Parathyroid adenoma (tissue), 2 donors: Measurements from ENCODE around the gene CDK5.
A peak's percentile ranks its signal among the peaks of the same experiment; 100 is the strongest.

Experiments
- H2AFZ ChIP-seq: fragments of 300-600 bp; sonication (generic); one replicate; pipeline ENCODE4 v1.7.0; 2017; ENCODE audit warnings: antibody characterized with exemption, mild to moderate bottlenecking
- H3K27ac ChIP-seq: fragments of 300-600 bp; sonication (generic); one replicate; pipeline ENCODE4 v1.7.0; 2017
- H3K27me3 ChIP-seq: fragments of 300-600 bp; sonication (generic); one replicate; pipeline ENCODE4 v1.7.0; 2017; ENCODE audit warnings: low read length; ENCODE audit not compliant: control insufficient read depth, insufficient read depth
- H3K36me3 ChIP-seq: fragments of 300-600 bp; sonication (generic); one replicate; pipeline ENCODE4 v1.7.0; 2017; ENCODE audit warnings: low read length; ENCODE audit not compliant: control insufficient read depth, insufficient read depth
- H3K4me1 ChIP-seq: fragments of 300-600 bp; sonication (generic); one replicate; pipeline ENCODE4 v1.7.0; 2017; ENCODE audit warnings: control low read depth
- H3K4me2 ChIP-seq: fragments of 300-600 bp; sonication (generic); one replicate; pipeline ENCODE4 v1.7.0; 2017; ENCODE audit warnings: low read length
- H3K4me3 ChIP-seq: fragments of 300-600 bp; sonication (generic); one replicate; pipeline ENCODE4 v1.7.0; 2017; ENCODE audit warnings: low read depth, low read length
- H3K79me2 ChIP-seq: fragments of 300-600 bp; sonication (generic); one replicate; pipeline ENCODE4 v1.7.0; 2017; ENCODE audit warnings: control low read depth
- H3K9ac ChIP-seq: fragments of 300-600 bp; sonication (generic); one replicate; pipeline ENCODE4 v1.7.0; 2017; ENCODE audit warnings: mild to moderate bottlenecking
- H3K9me3 ChIP-seq: fragments of 300-600 bp; sonication (generic); one replicate; pipeline ENCODE4 v1.7.0; 2017; ENCODE audit warnings: low read length; ENCODE audit not compliant: control insufficient read depth
- CTCF ChIP-seq: fragments of 300-600 bp; sonication (generic); IDR thresholded peaks from one replicate; pipeline ENCODE4 v1.7.0; 2017; ENCODE audit warnings: antibody characterized with exemption, mild to moderate bottlenecking
- donor health status: primary hyperparathyroidism.

CDK5 gene

GRCh38 chr7:151064993-151065392 is 7.3 kb upstream of the CDK5 start:
- no peaks in the 10 kb centered on the region for H3K36me3 ChIP-seq
- H3K4me2 ChIP-seq, result peak overlapping the region; percentile 69

GRCh38 chr7:151064454-151064853 is 6.8 kb upstream of the CDK5 start:
- H3K4me2 ChIP-seq, result peak overlapping the region; percentile 69
- peaks cover 2% of the 10 kb centered on the region for H3K79me2 ChIP-seq
- H2AFZ ChIP-seq, result no peak overlapping the region
- no peaks in the 10 kb centered on the region for H3K36me3 ChIP-seq
- peak overlapping the region; percentile 100 for H3K27ac ChIP-seq
- no peak for TF ChIP-seq CTCF
- no peaks in the 10 kb centered on the region for H3K27me3 ChIP-seq
- no peak overlapping the region for H3K9ac ChIP-seq
- H3K9me3 ChIP-seq, result no peaks in the 10 kb centered on the region
- H3K4me3 ChIP-seq, result no peak overlapping the region
- peaks cover 64% of the 10 kb centered on the region for H3K4me1 ChIP-seq

More at GRCh38 chr7:151064993-151065392, 7.3 kb upstream of the CDK5 start:
- Histone ChIP-seq H3K27ac (peak overlapping the region; percentile 100), H3K27me3 (no peaks in the 10 kb centered on the region), H3K9me3 (no peaks in the 10 kb centered on the region), H3K4me3 (peak overlapping the region; percentile 33), H3K79me2 (peaks cover 2% of the 10 kb centered on the region), H3K4me1 (peaks cover 64% of the 10 kb centered on the region), H2AFZ (no peak overlapping the region), H3K9ac (no peak overlapping the region)
- no peak for TF ChIP-seq CTCF

- peak overlapping the region; percentile 44 for H3K4me3 ChIP-seq
- no peaks in the 10 kb centered on the region for H3K27me3 ChIP-seq
- H3K9ac ChIP-seq, result peak overlapping the region; percentile 34
- peak overlapping the region; percentile 69 for H3K4me2 ChIP-seq
- no peak overlapping the region for H2AFZ ChIP-seq
- peak overlapping the region; percentile 100 for H3K27ac ChIP-seq
- H3K4me1 ChIP-seq, result peaks cover 73% of the 10 kb centered on the region
- peaks cover 2% of the 10 kb centered on the region for H3K79me2 ChIP-seq
- no peaks in the 10 kb centered on the region for H3K9me3 ChIP-seq
- no peaks in the 10 kb centered on the region for H3K36me3 ChIP-seq
- no peak for TF ChIP-seq CTCF
Measured at GRCh38 chr7:151063212-151063561, 5.5 kb upstream of the CDK5 start.

GRCh38 chr7:151062399-151063211 is 4.9 kb upstream of the CDK5 start:
- no peaks in the 10 kb centered on the region for H3K9me3 ChIP-seq
- peak overlapping the region; percentile 91 for H3K4me2 ChIP-seq
- H3K4me1 ChIP-seq, result peaks cover 68% of the 10 kb centered on the region
- no peaks in the 10 kb centered on the region for H3K27me3 ChIP-seq
- peak overlapping the region; percentile 100 for H3K27ac ChIP-seq
- H3K79me2 ChIP-seq, result peaks cover 2% of the 10 kb centered on the region
- H3K9ac ChIP-seq, result peak overlapping the region; percentile 83
- no peak for TF ChIP-seq CTCF
- no peak overlapping the region for H2AFZ ChIP-seq
- H3K36me3 ChIP-seq, result no peaks in the 10 kb centered on the region
- peak overlapping the region; percentile 53 for H3K4me3 ChIP-seq

- no peak overlapping the region for H2AFZ ChIP-seq
- peak overlapping the region; percentile 100 for H3K27ac ChIP-seq
- no peaks in the 10 kb centered on the region for H3K27me3 ChIP-seq
- no peak overlapping the region for H3K9ac ChIP-seq
- peaks cover 2% of the 10 kb centered on the region for H3K79me2 ChIP-seq
- peak overlapping the region; percentile 91 for H3K4me2 ChIP-seq
- no peaks in the 10 kb centered on the region for H3K9me3 ChIP-seq
- peak overlapping the region; percentile 53 for H3K4me3 ChIP-seq
- H3K36me3 ChIP-seq, result no peaks in the 10 kb centered on the region
- H3K4me1 ChIP-seq, result peaks cover 67% of the 10 kb centered on the region
- no peak for TF ChIP-seq CTCF
Measured at GRCh38 chr7:151062111-151062398, 4.4 kb upstream of the CDK5 start.
